Measurements from ENCODE around the gene SLC25A1.

Gene SLC25A1

GRCh38 chr22:19143967-19144400 is 34.6 kb downstream of the SLC25A1 start:
- Histone ChIP-seq H3K4me1 (ENCODE audit: low read depth, poor library complexity, severe bottlenecking) (peaks cover 10% of the 10 kb centered on the region), H2AFZ (ENCODE audit: low read depth) (peak overlapping the region; percentile 51), H4K20me1 (ENCODE audit: insufficient read depth) (no peaks in the 10 kb centered on the region), H3K79me2 (ENCODE audit: insufficient read depth, low read depth) (peaks cover 17% of the 10 kb centered on the region; the same call in 1 of the 2 replicates), H3K27me3 (ENCODE audit: insufficient read depth, low read depth) (no peaks in the 10 kb centered on the region; the same call in 1 of the 2 replicates), H3K9ac (peak overlapping the region; percentile 49; the same call in 1 of the 2 replicates), H3K4me3 (IDR thresholded peaks at IDR 0.05; ENCODE audit: insufficient read depth, low read depth, low read length) (peak overlapping the region; percentile 33), H3K36me3 (ENCODE audit: insufficient read depth) (no peaks in the 10 kb centered on the region; the same call in 1 of the 2 replicates), H3K27ac (peak overlapping the region; percentile 9; the same call in 1 of the 2 replicates), H3K4me2 (peak overlapping the region; percentile 57; the same call in 1 of the 2 replicates)
- no peak for TF ChIP-seq CTCF (conservative IDR thresholded peaks at IDR 0.05; ENCODE audit: low read depth, low read length)

GRCh38 chr22:19143212-19143611 is 35.3 kb downstream of the SLC25A1 start:
- Histone ChIP-seq H3K4me3 (IDR thresholded peaks at IDR 0.05; ENCODE audit: insufficient read depth, low read depth, low read length) (no peak overlapping the region), H3K27ac (no peak overlapping the region), H3K4me2 (peak overlapping the region; percentile 57; the same call in 1 of the 2 replicates), H3K36me3 (ENCODE audit: insufficient read depth) (no peaks in the 10 kb centered on the region; the same call in 1 of the 2 replicates), H4K20me1 (ENCODE audit: insufficient read depth) (no peaks in the 10 kb centered on the region), H3K27me3 (ENCODE audit: insufficient read depth, low read depth) (no peaks in the 10 kb centered on the region; the same call in 1 of the 2 replicates), H2AFZ (ENCODE audit: low read depth) (no peak overlapping the region), H3K79me2 (ENCODE audit: insufficient read depth, low read depth) (peaks cover 17% of the 10 kb centered on the region; the same call in 1 of the 2 replicates), H3K4me1 (ENCODE audit: low read depth, poor library complexity, severe bottlenecking) (peaks cover 10% of the 10 kb centered on the region), H3K9ac (no peak overlapping the region)
- no peak for TF ChIP-seq CTCF (conservative IDR thresholded peaks at IDR 0.05; ENCODE audit: low read depth, low read length)

- H4K20me1 ChIP-seq (ENCODE audit: insufficient read depth), result no peaks in the 10 kb centered on the region
- H3K4me2 ChIP-seq, result no peak overlapping the region
- peaks cover 17% of the 10 kb centered on the region; the same call in 1 of the 2 replicates for H3K79me2 ChIP-seq (ENCODE audit: insufficient read depth, low read depth)
- no peak for TF ChIP-seq CTCF (conservative IDR thresholded peaks at IDR 0.05; ENCODE audit: low read depth, low read length)
- peaks cover 10% of the 10 kb centered on the region for H3K4me1 ChIP-seq (ENCODE audit: low read depth, poor library complexity, severe bottlenecking)
- no peaks in the 10 kb centered on the region for H3K27me3 ChIP-seq (ENCODE audit: insufficient read depth, low read depth)
- H3K9ac ChIP-seq, result no peak overlapping the region
- H3K36me3 ChIP-seq (ENCODE audit: insufficient read depth), result no peaks in the 10 kb centered on the region; the same call in 1 of the 2 replicates
- no peak overlapping the region for H3K4me3 ChIP-seq (IDR thresholded peaks at IDR 0.05; ENCODE audit: insufficient read depth, low read depth, low read length)
- H2AFZ ChIP-seq (ENCODE audit: low read depth), result no peak overlapping the region
- H3K27ac ChIP-seq, result no peak overlapping the region
These were observed 36.1 kb downstream of the SLC25A1 start for GRCh38 chr22:19142394-19142793.

- Histone ChIP-seq H3K79me2 (ENCODE audit: insufficient read depth, low read depth) (peaks cover 17% of the 10 kb centered on the region; the same call in 1 of the 2 replicates), H3K36me3 (ENCODE audit: insufficient read depth) (no peaks in the 10 kb centered on the region; the same call in 1 of the 2 replicates), H3K4me3 (IDR thresholded peaks at IDR 0.05; ENCODE audit: insufficient read depth, low read depth, low read length) (no peak overlapping the region)
These were observed 38.6 kb downstream of the SLC25A1 start for GRCh38 chr22:19139974-19140373.

More at GRCh38 chr22:19139974-19140373, 38.6 kb downstream of the SLC25A1 start:
- TF ChIP-seq CTCF (conservative IDR thresholded peaks at IDR 0.05; ENCODE audit: low read depth, low read length), result no peak
- Histone ChIP-seq H2AFZ (ENCODE audit: low read depth) (no peak overlapping the region), H3K4me2 (no peak overlapping the region), H3K9ac (no peak overlapping the region), H3K27ac (no peak overlapping the region), H3K27me3 (ENCODE audit: insufficient read depth, low read depth) (no peaks in the 10 kb centered on the region), H3K4me1 (ENCODE audit: low read depth, poor library complexity, severe bottlenecking) (peaks cover 6% of the 10 kb centered on the region), H4K20me1 (ENCODE audit: insufficient read depth) (no peaks in the 10 kb centered on the region)
